HPDE6-E6E7 (cell line): ENCODE results near the gene LAMTOR4.

ENCODE experiments used
- DNase-seq: peaks from one replicate; pipeline ENCODE4 v3.0.0; 2011; ENCODE audit warnings: missing footprints; ENCODE audit errors: extremely low spot score

Gene LAMTOR4

GRCh38 chr7:100148559-100149328, at the start of gene LAMTOR4:
LAMTOR4 (plus strand) TSS chr7:100148918; CDS start chr7:100148973, 55 bp downstream.
- DNase-seq: peak; percentile 99

- no peak for DNase-seq
Observed at GRCh38 chr7:100099452-100099851, 49.3 kb upstream of the LAMTOR4 start.

- DNase-seq: peak; percentile 92
Observed at GRCh38 chr7:100100420-100101015, 48.2 kb upstream of the LAMTOR4 start.

- DNase-seq: peak; percentile 99
Observed at GRCh38 chr7:100101016-100101862, 47.5 kb upstream of the LAMTOR4 start, which contains the start of the genes AP4M1 and MCM7. AP4M1 (plus strand) TSS chr7:100101643; CDS start chr7:100101715, 72 bp downstream. MCM7 (minus strand) TSS chr7:100101397; CDS start chr7:100101294, 103 bp downstream.

- DNase-seq: no peak
Observed at GRCh38 chr7:100102950-100103840, 45.5 kb upstream of the LAMTOR4 start.

- DNase-seq: no peak
Observed at GRCh38 chr7:100105534-100105933, 43.2 kb upstream of the LAMTOR4 start.

GRCh38 chr7:100106633-100107032, 42.1 kb upstream of the LAMTOR4 start:
- DNase-seq: no peak

- DNase-seq: no peak
Observed at GRCh38 chr7:100107125-100107737, 41.5 kb upstream of the LAMTOR4 start.

- no peak for DNase-seq
Observed at GRCh38 chr7:100107890-100108289, 40.8 kb upstream of the LAMTOR4 start.

- DNase-seq: no peak
Observed at GRCh38 chr7:100109521-100110163, 39.1 kb upstream of the LAMTOR4 start.

- no peak for DNase-seq
Observed at GRCh38 chr7:100111156-100111555, 37.6 kb upstream of the LAMTOR4 start.

- no peak for DNase-seq
Observed at GRCh38 chr7:100111914-100112313, 36.8 kb upstream of the LAMTOR4 start.

- no peak for DNase-seq
Observed at GRCh38 chr7:100115026-100115425, 33.7 kb upstream of the LAMTOR4 start.

- no peak for DNase-seq
Observed at GRCh38 chr7:100118388-100119071, 30.2 kb upstream of the LAMTOR4 start.

GRCh38 chr7:100119072-100119969, 29.4 kb upstream of the LAMTOR4 start, which contains the start of the genes CNPY4 and TAF6:
CNPY4 (plus strand) TSS chr7:100119634; CDS start chr7:100119745, 111 bp downstream.
TAF6 (minus strand) TSS chr7:100119358; CDS start chr7:100114209, 5,149 bp downstream.
- DNase-seq: peak; percentile 99

GRCh38 chr7:100119970-100120732, 28.6 kb upstream of the LAMTOR4 start:
- peak; percentile 54 for DNase-seq

- no peak for DNase-seq
Observed at GRCh38 chr7:100120733-100121036, 28.0 kb upstream of the LAMTOR4 start.

- DNase-seq: no peak
Observed at GRCh38 chr7:100122067-100122466, 26.7 kb upstream of the LAMTOR4 start.
